GM19025 (cell line): Measurements from ENCODE around the gene GGT1.
"Not testable (repeated sequence)": the region's sequence is repeated elsewhere in the genome, so short reads cannot be mapped to it uniquely, and the experiment has no call there.

Experiments
- ATAC-seq: cut with Tn5 transposase; IDR thresholded peaks from one replicate; pipeline ENCODE4 v1.9.1; 2021; ENCODE audit warnings: mild to moderate bottlenecking, low read depth, moderate library complexity; ENCODE audit not compliant: unreplicated experiment

The GGT1 gene

DNA sequence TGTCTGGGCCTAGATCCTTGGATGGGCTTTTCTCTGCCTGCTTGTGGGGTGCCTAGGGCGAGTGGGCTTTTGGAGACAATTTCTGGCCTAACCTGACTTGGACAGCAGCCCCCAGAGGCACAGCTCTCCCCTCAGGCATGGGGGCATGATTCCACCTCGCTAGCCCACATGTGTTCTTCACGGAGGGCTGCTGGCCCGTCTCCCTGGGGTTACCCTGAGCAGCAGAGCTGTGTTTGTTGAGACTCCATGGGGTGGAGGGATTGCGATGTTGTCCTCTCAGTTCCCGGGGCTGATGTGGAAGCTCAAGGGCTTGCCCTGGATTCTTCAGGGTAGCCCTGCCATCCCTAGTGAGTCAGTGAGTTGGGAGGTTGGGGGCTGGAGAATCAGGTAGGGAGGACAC, 7.8 kb upstream of the GGT1 start:
- ATAC-seq: no peak

DNA sequence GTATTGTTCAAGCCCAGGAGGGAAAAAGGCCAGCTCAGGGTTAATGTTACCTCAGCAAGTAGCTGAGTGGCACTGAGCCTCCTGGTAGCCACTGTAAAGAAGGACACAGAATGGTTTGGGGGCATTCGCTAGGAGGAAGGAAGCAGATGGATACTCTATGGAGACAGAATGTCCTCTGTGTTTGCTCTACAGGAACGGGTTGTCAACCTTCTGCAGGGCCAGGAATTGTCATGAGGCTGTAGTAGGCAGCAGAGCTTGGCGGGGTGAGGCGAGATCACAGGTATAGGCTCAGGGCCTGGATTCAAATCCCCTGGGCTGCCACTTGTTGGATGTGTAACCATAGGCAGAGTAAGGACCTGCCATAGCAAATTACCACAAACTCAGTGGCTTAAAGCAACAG, 7.1 kb upstream of the GGT1 start:
- no peak for ATAC-seq

GRCh38 chr22:24597076-24597475, 5.9 kb upstream of the GGT1 start:
- not testable (repeated sequence) for ATAC-seq

DNA sequence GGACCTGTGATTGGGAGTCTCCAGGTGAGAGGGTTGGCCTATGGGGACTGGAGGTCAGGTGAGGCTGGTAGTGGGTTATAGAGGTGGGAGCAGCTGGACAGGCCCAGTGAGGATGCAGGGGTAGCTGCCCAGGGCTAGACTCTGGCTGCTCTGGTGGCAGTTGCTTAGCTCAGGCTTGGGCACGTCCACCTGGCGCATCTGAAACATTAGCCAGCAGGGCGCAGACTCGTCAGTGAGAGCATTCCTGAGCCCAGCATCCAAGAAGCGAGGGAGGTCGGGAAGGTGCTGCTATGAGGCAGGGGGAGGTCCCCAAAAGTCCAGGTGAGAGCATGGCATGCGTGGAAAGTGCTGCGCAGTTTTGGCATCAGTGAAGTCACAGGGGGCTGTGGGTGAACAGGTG, 3.5 kb upstream of the GGT1 start:
- no peak for ATAC-seq

GRCh38 chr22:24599958-24600715, 2.9 kb upstream of the GGT1 start:
- not testable (repeated sequence) for ATAC-seq

GRCh38 chr22:24601217-24602104, 1.5 kb upstream of the GGT1 start:
- ATAC-seq: no peak

DNA sequence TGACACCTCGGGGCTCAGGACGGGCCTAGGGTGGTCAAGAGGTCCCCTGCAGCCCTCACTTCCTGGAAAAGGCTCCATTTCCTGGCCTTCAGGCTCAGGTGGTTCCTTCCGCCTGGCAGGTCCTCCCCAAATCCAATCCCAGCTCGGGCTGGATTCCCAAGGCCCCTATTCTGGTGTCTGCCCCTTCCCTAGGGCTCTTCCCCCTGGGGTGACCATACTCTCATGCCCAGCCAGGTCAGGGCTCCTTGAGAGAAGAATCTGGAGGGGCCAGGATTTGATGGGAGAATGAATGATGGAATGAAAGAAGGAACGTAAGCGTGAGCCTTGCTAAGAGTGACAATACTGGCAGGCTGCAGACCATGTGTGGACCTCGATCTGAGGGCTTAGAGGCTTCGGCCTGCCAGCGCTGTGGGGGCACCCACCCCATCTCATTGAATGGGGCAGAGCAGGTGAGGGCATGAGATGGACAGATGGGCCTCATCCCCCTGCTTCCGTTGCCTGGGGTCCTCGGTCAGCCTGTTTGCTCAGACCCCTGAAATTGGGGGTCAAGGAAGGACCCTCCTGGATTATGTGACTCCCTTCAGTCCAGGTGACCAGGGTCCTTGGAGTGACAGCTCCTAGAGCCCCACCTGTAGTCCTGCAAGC, 766 bp upstream of the GGT1 start:
- ATAC-seq: not testable (repeated sequence)

DNA sequence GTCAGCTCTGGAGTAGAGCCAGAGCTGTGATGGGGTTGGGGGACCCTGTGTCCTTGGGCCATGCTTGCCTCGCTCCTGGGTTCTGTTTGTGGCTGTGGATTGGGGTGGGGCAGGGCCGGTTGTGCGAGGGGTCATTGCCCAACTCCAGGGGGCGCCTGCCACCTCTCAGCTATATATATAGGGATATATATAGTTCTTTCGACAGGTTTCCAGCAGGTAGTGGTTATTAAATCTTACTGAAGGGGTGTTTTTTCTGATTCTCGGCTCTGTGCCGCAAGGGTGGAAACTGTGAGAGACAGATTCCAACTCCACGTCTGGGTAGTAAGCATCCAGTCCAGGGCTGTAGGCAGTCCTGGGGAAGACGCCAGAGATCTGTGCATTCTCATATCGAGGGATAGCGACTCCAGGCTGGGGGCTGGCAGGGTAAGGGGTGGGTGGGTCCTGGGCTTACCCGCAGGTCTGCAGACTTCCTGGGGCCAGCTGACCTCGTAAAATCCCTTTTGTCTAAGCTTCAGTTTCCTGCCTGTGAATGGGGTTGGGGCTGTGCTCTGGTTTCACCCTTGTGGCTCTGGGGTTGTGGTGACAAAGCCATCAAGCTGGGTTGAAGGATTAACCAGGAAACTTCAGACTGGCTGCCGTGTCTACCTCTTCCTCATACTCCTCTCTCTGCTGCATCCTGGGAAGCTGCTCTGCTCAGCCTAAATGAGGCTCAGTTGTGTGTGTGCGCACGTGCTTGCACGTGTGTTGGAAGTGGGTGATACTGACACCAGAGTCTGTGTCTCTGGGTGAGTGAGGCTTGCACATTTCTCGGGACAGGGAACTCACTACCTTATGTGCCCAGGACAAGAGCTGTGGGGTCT, 1.0 kb downstream of the GGT1 start:
- ATAC-seq: not testable (repeated sequence)

DNA sequence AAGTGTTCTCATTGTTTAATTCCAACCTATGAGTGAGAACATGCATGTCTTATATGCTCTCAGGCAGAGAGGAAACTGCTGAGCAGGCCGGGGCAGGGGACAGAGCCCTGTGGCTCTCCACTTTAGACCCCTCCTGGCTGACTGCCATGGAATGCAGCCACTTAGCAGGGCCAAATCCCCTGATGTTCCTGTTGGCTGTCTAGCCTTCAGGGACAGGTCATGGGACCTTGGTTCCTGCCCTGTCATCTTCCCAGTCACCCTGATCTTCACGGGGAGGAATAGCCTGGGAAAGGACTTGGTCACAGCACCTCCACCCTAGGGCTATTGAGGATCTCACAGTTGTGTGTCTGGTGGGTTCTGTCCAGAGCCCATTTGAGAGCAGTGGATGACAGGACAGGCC, 3.3 kb downstream of the GGT1 start:
- ATAC-seq: not testable (repeated sequence)

DNA sequence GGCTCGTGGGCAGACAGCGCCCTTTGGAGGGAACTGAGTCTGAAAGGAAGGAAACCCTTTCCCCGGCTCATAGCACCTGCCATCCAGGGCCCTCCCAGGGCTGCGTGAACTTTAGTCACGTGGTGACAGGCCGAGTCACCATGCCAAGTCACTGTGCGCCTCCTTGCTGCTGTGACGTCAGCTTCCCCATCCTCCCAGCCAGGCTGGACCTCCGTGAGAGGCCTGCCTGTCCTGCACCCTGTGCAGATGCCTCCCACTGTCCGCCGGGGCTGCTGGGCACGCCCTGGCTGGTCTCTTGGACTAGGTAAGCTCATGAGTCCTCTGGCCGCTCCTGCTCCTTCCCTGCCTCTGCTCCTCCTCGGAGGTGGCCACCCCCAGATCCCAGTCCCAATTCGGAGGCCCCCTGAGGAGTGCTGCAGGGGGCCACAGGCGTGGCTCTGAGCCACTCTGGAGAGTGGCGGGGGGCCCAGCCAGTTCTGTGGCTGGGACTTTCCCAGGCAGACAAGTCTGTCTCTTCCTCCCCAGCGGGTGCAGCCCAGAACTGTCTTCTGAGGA, 4.5 kb downstream of the GGT1 start:
- peak; percentile 66 for ATAC-seq

- ATAC-seq: not testable (repeated sequence)
Observed at GRCh38 chr22:24608327-24608726, 5.3 kb downstream of the GGT1 start.

DNA sequence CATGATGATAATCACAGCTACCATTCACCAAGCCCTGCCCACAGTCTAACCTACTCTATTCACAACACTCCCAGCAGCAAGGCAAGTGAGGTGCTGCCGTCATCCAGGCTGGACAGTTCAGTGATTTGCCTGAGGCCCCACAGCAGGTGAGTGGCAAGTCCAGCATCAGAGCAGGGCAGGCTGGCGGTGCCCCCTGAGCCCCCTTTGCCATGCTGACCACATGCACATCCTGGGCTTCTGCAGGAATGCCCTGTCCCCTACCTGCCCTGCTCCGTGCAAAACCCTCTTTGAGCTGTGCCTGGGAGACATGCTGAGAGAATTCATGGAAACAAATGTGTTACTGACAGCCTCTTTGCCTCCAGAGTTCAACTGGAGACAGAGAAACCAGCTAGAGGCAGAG, 6.9 kb downstream of the GGT1 start:
- not testable (repeated sequence) for ATAC-seq

DNA sequence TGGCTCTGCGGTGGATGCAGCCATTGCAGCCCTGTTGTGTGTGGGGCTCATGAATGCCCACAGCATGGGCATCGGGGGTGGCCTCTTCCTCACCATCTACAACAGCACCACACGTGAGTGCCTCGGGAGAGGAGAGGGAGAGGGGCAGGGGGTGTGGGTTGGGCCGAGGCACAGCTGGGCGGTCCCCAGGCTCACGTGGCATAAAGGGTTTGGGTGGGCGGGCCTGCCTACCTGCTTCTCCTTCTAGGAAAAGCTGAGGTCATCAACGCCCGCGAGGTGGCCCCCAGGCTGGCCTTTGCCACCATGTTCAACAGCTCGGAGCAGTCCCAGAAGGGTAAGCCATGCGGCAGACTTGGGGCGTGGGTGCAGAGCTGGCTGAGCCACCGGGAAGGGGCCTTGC, 11.8 kb downstream of the GGT1 start:
- ATAC-seq: not testable (repeated sequence)

- ATAC-seq: not testable (repeated sequence)
Observed at GRCh38 chr22:24621244-24621643, 18.3 kb downstream of the GGT1 start.

DNA sequence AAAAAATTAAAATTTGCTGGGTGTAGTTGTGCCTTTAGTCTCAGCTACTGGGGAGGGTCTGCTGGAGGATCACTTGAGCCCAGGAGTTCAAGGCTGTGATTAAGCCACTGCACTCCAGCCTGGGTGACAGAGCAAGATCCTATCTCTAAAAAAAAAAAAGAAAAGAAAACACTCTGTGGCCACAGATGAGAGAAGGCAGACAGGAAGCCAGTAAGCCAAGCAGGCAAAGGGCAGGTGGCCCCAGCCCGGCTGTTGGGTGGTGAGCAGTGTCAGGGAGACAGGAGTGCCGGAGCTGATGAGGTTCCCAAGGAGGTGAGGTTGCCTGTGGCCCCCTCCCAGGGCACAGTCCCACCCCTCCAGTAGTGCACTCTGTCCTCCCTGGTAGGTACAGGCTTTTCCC, 19.6 kb downstream of the GGT1 start:
- ATAC-seq: not testable (repeated sequence)

- not testable (repeated sequence) for ATAC-seq
Observed at GRCh38 chr22:24627911-24628310, 24.9 kb downstream of the GGT1 start.

DNA sequence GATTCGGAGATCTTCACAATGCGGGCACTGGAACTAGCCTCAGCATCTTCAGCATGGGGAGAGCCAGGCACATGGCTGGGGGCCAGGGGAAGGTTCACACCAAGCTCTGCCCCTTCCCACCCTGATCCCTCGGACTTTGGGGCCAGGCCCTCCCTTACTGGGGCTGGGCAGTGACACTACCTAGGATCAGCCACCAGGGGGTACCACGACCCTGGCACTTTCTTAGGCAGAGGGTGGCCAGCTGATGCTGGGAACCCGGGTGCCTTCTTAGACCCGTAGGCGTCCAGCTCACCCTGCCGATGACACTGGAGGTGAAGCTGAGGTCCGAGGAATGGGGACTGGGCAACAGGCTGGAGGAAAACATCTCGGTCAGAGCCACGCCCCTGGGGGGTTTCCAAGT, 26.1 kb downstream of the GGT1 start:
- ATAC-seq: not testable (repeated sequence)

GRCh38 chr22:24630812-24631427, 27.9 kb downstream of the GGT1 start:
- ATAC-seq: not testable (repeated sequence)

- not testable (repeated sequence) for ATAC-seq
Observed at GRCh38 chr22:24631430-24632122, 28.6 kb downstream of the GGT1 start.
